Activated CD8-positive, alpha-beta memory T cell treated with anti-CD3 and anti-CD28 coated beads for 4 hours (primary cell): ENCODE measurements around the gene TRAPPC14.
"Not testable (repeated sequence)": the region's sequence is repeated elsewhere in the genome, so short reads cannot be mapped to it uniquely, and the experiment has no call there.

ENCODE experiments used
- DNase-seq, 2 donors: peaks; one replicate each; pipeline ENCODE4 v3.0.0-alpha.2; 2020; ENCODE audit warnings: low read depth in 2 of 2

TRAPPC14 gene

GRCh38 chr7:100154651-100155491, 3.7 kb downstream of the TRAPPC14 start:
- DNase-seq, result no peak

DNA sequence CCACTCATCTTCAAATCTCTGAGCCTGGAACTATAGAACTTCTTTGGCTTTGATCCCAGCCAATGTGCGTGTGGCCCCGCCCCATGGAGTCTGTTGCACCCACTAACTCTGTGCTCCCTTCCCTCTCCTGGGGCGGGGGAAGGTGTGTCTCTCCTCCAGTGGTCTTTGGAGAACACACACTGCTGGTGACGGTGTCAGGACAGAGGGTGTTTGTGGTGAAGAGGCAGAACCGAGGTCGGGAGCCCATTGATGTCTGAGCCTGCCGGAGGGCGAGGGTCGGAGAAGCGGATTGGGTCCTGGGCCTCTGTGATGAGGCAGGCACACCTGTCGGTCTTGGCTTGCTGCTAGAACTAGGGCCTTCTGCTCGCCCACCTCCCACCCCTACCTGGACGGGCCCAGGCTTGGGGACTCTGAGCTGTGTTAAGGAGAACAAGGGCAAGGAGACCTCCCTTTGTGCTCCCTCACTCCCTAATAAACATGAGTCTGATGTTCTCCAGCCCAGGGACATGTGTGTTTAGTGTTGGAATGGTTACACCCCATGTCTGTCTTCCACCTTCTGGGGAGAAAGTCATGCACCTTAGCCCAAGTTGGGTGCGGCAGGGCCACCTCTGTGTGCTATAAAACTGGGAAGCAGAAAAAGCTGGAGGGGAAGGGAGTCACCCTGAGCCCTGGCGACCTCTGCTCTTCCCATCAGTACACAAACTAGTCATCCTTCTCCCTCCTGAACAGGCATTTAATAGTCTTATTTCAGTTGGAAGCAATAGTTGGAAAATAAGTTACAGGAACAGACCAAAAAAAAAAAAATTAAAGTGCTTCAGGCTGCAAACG, 4.6 kb downstream of the TRAPPC14 start:
- no peak for DNase-seq

DNA sequence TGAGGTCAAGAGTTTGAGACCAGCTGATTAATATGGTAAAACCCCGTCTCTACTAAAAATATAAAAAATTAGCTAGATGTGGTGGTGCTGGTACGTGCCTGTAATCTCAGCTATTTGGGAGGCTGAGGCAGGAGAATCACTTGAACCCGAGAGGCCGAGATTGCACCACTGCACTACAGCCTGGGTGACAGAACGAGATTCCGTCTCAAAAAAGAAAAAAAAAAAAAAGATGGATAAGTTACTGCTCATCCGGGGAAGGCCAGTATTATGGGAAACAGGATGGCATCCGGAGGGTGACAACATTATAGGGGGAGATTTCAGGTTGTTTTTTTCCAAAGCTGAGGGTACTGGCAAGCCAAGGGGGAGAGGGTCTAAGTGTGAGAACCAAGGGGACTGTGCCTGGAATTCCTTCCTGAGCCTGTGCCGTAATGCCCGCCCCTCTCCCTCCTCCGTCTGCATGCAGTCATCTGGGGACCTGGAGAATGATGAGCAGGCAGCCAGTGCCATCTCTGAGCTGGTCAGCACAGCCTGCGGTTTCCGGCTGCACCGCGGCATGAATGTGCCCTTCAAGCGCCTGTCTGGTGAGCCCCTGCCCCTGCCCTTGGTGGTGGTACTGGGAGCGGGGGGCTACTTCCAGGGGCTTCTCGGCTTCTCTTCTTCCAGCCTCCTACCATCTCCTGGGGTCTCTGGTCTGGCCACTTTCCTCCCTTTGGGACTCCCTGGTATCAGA, 5.4 kb downstream of the TRAPPC14 start:
- DNase-seq, result no peak

GRCh38 chr7:100152404-100152803, 6.1 kb downstream of the TRAPPC14 start:
- DNase-seq, result no peak

- peak; percentile 95 to 97 for DNase-seq
These were observed 9.8 kb downstream of the TRAPPC14 start, which contains the start of gene LAMTOR4 for GRCh38 chr7:100148559-100149328. Gene LAMTOR4, plus strand, starts transcription at chr7:100148918. Its CDS starts 55 bp downstream, at chr7:100148973.

DNA sequence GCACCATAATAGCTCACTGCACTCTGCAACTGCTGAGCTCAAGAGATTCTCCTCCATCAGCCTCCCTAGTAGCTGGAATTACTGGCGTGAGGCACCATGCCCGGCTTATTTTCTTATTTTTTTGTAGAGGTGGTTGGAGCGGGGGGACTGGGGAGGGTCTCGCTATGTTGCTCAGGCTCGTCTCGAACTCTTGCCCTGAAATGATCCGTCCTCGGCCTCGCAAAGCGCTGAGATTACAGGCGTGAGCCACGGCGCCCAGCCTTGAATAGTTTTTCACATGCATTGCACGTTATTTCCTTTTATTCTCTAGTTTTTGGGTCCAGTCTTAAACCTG, 10.3 kb downstream of the TRAPPC14 start:
- DNase-seq, result no peak

- DNase-seq, result no peak
These were observed 11.2 kb downstream of the TRAPPC14 start for GRCh38 chr7:100147278-100147677.

DNA sequence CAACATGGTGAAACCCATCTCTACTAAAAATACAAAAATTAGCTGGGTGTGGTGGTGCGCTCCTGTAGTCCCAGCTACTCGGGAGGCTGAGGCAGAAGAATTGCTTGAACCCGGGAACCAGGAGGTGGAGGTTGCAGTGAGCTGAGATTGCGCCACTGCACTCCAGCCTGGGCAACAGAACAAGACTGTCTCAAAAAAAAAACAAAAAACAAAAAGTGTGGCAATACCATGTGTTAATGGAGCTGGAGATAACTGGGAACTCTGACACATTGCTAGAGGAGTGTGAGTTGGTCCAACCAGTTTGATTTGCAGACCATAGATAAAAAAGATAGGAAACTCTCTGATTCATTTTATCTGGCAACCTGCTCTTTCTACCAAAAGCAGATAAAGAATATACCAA, 12.2 kb downstream of the TRAPPC14 start:
- DNase-seq, result not testable (repeated sequence)

DNA sequence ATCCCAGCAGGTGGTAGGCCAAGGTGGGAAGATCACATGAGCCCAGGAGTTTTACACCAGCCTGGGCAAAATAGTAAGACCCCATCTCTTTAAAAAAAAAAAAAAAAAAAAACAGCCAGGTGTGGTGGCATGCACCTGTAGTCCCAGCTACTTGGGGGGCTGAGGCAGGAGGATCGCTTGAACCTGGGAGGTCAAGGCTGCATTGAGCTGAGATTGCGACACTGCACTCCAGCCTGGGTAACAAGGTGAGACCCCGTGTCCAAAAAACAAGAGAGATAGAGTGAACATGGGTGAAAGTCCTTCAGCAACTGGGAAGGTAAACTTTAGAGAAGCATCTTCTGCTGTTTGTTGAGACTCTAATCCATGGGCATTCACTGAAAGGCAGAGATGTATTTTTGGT, 16.1 kb downstream of the TRAPPC14 start:
- no peak for DNase-seq

DNA sequence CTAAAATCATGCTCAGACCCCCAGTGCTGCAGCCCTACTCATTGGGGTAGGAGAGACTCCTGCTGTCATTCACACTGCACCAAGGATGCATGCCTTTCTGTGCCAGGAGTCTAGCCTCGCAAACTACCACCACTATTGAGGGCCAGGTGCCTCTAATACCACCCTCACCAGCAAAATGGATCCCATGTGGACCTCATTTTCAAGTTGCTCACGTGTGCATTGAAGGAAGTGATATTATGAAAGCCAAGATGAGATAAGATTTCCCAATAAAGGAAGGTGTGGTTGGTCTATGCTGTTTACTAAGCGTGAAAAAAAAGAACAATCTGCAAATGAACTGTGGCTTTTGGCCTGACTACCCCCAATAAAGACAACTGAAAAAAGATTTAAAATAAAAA, 17.0 kb downstream of the TRAPPC14 start:
- DNase-seq, result no peak

GRCh38 chr7:100137851-100138760, 20.4 kb downstream of the TRAPPC14 start:
- DNase-seq, result no peak

- DNase-seq, result peak in 1 of 2 donors; percentile 47
These were observed 25.8 kb downstream of the TRAPPC14 start for GRCh38 chr7:100132697-100133151.

GRCh38 chr7:100132126-100132525, 26.4 kb downstream of the TRAPPC14 start:
- no peak for DNase-seq

- peak; percentile 59 to 74 for DNase-seq
These were observed 27.7 kb downstream of the TRAPPC14 start for GRCh38 chr7:100130608-100131453.

DNA sequence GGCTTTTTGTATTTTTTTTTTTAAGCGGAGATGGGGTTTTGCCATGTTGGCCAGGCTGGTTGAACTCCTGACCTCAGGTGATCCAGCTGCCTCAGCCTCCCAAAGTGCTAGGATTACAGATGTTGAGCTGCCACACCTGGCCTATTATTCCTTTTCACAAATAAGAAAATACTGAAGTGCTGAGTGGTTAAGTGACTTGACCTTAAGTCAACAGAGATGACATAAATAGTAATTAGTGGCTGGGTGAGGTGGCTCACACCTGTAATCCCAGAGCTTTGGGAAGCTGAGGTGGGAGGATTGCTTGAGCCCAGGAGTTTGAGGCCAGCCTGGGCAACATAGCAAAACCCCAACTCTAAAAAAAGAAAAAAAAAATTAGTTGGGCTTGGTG, 28.3 kb downstream of the TRAPPC14 start:
- not testable (repeated sequence) for DNase-seq

DNA sequence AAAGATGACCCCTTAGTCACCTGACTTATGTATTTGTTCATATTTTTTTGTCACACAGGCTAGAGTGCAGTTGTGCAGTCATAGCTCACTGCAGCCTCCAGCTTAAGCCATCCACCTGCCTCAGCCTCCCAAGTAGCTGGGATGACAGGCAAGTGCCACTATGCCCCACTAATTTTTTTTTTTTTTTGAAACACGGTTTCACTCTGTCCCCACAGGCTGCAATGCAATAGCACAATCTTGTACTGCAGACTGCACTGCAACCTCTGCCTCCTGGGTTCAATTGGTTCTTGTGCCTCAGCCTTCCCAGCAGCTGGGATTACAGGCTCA, 29.9 kb downstream of the TRAPPC14 start:
- no peak for DNase-seq

DNA sequence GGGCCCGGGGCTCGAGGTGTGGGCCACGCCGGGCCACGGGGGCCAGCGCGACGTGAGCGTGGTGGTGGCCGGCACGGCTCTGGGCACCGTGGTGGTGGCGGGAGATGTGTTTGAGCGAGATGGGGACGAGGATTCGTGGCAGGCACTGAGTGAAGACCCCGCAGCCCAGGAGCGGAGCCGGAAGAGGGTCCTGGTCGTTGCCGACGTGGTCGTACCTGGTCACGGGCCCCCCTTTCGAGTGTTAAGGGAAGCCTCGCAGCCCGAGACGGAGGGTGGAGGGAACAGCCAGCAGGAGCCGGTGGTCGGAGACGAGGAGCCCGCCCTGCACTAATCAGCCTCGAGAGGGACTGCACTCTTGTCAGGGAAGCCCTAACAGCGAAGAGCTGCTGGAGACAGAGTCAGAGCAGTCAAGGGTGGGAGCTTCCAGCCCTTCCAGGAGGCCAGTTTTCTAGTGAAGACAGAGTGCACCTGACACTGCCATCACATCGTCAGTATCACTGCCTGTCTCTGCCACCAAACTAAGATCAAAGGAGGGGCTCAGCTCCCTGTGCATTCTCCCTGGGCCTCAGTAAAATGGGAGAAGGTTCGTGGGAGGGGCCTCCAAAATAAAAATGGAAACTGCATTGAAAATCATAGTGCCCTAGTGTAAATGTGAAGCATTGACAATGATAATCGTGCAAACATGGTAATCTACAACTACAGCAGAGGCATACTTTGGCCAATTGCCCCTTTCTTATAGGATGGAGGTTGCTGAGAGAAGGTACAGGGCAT, 30.5 kb downstream of the TRAPPC14 start:
- no peak for DNase-seq
